GM19324 (cell line): Measurements from ENCODE around the gene SALL2.

Experiments used
- ATAC-seq: cut with Tn5 transposase; IDR thresholded peaks from one replicate; pipeline ENCODE4 v1.9.1; 2021; ENCODE audit warnings: mild to moderate bottlenecking, moderate library complexity; ENCODE audit not compliant: unreplicated experiment, low FRiP score

The SALL2 gene

DNA sequence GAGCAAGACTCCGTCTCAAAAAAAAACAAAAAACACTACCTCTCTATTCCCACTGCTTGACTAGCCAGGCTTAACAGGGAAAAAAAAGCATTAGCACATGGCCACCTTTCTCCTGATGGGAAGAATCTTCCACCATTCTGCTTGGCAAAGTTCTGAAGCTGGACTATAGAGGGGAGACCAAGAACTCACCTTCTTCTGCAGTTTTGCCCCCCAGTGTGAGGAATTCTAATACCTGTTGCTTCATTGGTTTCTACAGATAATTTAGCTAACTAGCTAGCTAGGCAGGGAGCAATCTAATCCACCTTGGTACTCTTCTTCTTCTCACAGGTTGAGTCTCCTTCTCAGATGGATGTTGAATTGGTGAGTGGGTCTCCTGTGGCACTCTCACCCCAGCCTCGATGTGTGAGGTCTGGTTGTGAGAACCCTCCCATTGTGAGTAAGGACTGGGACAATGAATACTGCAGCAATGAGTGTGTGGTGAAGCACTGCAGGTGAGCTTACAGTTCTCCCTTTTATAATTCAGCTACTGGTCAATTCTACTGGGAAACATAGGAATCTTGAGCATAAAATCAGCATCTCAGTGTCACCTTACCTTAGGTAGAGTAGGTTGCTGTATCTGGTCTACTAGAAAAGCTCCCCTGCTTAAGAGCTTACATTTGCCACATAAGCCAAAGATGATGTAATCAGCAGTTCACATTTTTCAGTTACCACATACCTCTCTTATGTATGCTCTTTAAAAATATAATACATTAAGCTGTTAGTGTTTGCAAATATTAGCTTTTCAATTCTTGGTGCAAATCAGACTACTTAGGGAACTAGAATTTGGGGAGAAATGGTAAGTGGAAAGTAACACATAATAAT is 31.0 kb downstream of the SALL2 start:
- ATAC-seq, result no peak

DNA sequence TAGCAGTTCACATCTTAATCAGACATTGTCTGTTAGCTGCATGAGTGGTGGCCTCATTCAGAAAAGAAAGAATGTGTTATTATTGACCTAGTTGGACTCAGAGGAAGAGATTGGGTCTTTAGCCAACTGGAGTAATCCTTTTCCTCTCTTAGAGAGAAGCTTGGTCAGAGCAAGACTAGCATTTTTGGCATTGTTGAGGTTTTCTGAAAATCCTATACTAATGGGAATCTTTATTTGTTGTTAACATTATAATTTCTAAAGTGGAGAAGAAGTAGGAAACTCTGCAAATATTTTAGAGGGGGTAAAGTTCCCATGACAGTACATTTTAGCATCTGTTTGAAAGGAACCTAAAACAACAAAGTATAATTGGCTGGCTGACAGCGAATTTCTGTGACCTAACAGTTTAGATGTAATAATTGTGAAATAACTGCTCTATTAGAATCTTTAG is 39.5 kb downstream of the SALL2 start:
- no peak for ATAC-seq

DNA sequence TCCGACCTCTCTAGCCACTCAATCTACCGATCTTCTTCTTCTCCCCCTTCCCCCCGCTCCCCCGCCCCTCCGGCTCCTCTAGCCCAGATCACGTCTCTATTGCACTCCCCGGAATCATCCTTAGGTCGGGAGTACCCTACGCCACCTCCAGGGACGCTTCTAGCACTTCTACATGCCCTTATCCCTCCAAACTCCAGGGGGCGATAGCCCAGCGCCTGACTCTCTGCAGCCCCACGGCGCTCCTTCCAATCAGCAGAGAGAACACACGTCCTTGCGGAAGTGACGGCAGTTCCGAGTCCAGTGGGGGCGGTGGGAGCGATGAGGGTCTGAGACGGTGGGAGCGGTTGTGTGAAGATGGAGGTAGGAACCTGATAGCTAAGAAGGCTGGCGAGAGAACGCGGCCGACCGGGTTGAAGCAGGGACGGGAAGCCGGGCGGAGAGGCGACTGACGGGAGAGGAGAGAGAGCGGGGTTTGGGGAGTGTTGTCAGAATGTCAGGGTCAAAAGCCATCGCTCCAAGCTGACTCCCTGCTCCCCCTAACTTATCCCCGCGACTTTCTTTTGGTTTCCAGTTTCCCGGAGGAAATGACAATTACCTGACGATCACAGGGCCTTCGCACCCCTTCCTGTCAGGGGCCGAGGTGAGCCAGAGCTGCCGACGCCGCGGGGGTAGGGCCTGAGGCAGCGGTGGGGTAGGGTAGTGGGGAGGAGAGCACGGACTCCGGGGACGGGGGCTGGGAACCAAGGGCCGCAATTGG is 49.0 kb downstream of the SALL2 start, which contains the start of the genes RAB2B and TOX4:
Gene RAB2B (minus strand): TSS at position 35 of the 757 bp plus-strand sequence. CDS start 87 bp downstream, outside the sequence.
Gene TOX4 (plus strand): TSS at position 271 of the 757 bp plus-strand sequence. CDS start 84 bp downstream, at position 355.
- peak; percentile 99 for ATAC-seq

DNA sequence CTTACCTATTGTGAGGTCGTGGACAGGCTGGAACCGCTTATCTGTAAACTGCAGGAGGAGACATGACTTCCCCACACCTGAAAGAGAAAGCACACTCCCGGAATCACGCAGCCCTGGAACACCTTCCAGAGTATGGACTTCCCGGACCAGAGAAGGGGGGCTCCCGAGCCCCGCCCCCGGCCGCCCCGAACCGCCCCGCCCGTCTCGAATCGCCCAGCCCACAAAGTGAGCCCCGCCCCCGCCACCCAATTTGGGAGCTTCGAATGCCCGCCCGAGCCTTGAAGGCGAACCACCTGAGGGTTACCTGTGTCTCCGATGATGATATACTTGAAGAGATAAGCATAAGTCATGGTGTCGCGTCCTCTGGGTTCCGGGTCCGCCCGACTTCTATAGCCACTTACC is 49.6 kb downstream of the SALL2 start:
- no peak for ATAC-seq

DNA sequence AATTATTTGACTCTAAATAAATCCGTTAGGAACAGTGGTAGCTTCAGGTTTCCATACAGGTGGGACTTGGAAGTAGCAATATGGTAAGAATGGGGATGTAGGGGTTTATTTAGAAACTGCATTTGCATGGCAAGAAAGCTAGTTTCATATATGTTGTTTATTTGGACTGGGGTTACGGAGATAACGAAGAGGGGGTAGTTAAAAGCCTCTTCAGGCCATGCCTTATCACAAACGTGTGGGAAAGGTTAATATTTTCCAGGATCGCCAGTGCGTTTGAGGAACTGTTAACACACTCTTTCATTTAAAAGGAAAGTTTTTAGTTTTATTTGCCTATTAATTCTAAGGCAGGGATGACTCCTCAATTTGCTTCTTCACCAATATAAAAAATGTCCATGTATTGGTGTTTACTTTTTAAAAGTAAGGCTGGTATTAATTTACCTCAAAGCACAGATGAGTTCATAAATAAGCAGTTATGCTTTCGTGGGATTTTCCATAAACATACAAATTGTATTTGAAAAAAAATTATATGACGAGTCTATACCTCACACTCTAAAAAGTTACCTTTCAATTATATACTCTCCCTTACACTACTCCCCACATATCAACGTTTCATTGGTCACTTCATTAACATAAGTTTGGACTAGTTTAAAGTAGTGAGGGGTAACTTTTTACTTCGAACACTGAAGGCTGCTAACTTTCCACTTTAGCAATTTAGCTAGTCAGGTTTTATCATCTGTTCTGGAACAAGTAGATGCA is 50.2 kb downstream of the SALL2 start:
- ATAC-seq, result no peak
